ENCODE data around the gene FAM13A.

The FAM13A gene

DNA sequence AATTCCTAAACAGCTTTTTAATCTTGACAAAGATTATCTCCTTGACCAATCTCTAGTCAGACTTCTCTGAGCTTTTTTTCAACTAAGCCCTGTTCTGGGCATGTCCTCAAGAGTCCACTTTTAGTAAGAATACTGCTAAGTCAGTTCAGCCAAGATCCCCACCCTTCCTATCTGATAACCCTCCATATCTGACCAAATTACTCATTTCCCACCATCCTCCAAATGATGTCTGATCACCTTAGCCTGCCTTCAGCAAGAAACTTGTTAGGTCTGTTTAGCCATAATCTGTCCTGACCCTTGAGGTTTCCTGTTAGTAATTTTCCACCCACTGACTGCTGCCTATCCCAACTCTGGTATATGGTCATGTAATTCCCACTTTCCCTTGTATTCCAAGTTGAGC, 65.2 kb downstream of the FAM13A start:
- Histone ChIP-seq H3K9me3 (ENCODE audit: insufficient read depth, low read length) (no peaks in the 10 kb centered on the region), H3K4me2 (ENCODE audit: low read depth, low read length, poor library complexity, severe bottlenecking) (no peak overlapping the region), H3F3A (ENCODE audit: insufficient read depth) (no peaks in the 10 kb centered on the region), H3K9ac (ENCODE audit: low read length) (no peak overlapping the region), H3K79me2 (ENCODE audit: insufficient read depth, low read length) (no peaks in the 10 kb centered on the region), H3K4me3 (ENCODE audit: insufficient read depth, low read length, poor library complexity, severe bottlenecking) (no peak overlapping the region), H4K20me1 (ENCODE audit: low read depth, low read length) (no peaks in the 10 kb centered on the region), H3K36me3 (ENCODE audit: low read length) (no peaks in the 10 kb centered on the region), H3K27ac (ENCODE audit: low read depth, low read length) (no peak overlapping the region), H3K9me2 (replicated peaks; ENCODE audit: insufficient read depth, low read length) (no peaks in the 10 kb centered on the region), H3K27me3 (ENCODE audit: low read length) (no peaks in the 10 kb centered on the region), H2AFZ (ENCODE audit: low read depth, low read length, severe bottlenecking) (no peak overlapping the region)
- TF ChIP-seq, protein P1, sequence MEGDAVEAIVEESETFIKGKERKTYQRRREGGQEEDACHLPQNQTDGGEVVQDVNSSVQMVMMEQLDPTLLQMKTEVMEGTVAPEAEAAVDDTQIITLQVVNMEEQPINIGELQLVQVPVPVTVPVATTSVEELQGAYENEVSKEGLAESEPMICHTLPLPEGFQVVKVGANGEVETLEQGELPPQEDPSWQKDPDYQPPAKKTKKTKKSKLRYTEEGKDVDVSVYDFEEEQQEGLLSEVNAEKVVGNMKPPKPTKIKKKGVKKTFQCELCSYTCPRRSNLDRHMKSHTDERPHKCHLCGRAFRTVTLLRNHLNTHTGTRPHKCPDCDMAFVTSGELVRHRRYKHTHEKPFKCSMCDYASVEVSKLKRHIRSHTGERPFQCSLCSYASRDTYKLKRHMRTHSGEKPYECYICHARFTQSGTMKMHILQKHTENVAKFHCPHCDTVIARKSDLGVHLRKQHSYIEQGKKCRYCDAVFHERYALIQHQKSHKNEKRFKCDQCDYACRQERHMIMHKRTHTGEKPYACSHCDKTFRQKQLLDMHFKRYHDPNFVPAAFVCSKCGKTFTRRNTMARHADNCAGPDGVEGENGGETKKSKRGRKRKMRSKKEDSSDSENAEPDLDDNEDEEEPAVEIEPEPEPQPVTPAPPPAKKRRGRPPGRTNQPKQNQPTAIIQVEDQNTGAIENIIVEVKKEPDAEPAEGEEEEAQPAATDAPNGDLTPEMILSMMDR (IDR thresholded peaks at IDR 0.05; ENCODE audit: insufficient read depth, low read length, poor library complexity, severe bottlenecking): no peak
- no peak for TF ChIP-seq EZH2phosphoT487 (conservative IDR thresholded peaks at IDR 0.05; ENCODE audit: low read length)

DNA sequence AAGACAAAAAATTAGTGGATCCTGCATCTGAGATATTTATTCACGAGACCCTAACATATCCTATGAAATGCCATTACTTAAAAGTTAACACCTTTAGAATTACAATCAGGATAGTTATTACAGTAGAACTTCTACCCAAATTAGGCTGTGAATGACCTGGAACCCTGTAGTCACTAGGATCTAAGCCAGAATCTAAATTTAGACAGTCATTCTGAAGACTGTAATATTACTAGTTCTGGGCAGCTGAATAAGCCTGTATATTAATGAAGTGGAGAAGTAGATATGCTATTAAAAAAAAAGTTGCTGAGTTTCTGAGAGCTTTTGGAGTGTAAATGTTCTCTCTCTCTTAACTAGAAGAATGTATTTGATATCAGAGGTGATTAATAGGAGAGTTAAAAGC, 67.0 kb downstream of the FAM13A start:
- Histone ChIP-seq H2AFZ (ENCODE audit: low read depth, low read length, severe bottlenecking) (no peak overlapping the region), H4K20me1 (ENCODE audit: low read depth, low read length) (no peaks in the 10 kb centered on the region), H3K9me2 (replicated peaks; ENCODE audit: insufficient read depth, low read length) (no peaks in the 10 kb centered on the region), H3K9ac (ENCODE audit: low read length) (no peak overlapping the region), H3K36me3 (ENCODE audit: low read length) (no peaks in the 10 kb centered on the region), H3K9me3 (ENCODE audit: insufficient read depth, low read length) (no peaks in the 10 kb centered on the region), H3K27me3 (ENCODE audit: low read length) (no peaks in the 10 kb centered on the region), H3K27ac (ENCODE audit: low read depth, low read length) (no peak overlapping the region), H3K79me2 (ENCODE audit: insufficient read depth, low read length) (no peaks in the 10 kb centered on the region), H3K4me3 (ENCODE audit: insufficient read depth, low read length, poor library complexity, severe bottlenecking) (no peak overlapping the region), H3K4me2 (ENCODE audit: low read depth, low read length, poor library complexity, severe bottlenecking) (no peak overlapping the region), H3F3A (ENCODE audit: insufficient read depth) (no peaks in the 10 kb centered on the region)
- no peak for TF ChIP-seq EZH2phosphoT487 (conservative IDR thresholded peaks at IDR 0.05; ENCODE audit: low read length)
- TF ChIP-seq, protein P1 (IDR thresholded peaks at IDR 0.05; ENCODE audit: insufficient read depth, low read length, poor library complexity, severe bottlenecking): no peak

DNA sequence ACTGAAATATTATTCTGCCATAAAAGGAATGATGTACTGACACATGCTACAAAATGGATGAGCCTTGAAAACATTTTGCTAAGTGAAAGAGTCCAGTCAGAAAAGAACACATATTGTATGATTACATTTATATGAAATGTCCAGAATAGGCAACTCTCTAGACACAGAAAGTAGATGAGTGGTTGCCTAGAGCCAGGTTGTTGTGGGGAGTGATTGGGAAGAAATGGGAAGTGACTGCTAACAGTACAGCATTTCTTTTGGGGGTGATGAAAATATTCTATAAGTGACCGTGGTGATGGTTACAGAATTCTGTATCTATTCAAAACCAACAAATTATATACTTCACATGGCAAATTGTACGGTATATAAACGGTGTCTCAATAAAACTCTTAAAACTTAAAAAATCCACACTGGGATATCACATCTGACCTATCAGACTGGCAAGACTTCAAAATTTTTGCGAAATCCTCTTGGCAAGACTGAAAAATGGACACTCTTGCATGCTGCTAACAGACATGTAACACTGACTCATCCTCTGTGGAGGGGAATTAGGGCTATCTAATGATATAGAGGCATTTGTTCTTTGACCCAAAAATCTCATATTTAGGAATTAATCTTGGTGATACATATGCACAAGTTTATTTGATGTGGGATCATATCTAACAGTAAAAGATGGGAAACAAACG, 71.8 kb downstream of the FAM13A start:
- Histone ChIP-seq H3K9ac (ENCODE audit: low read length) (no peak overlapping the region), H3K36me3 (ENCODE audit: low read length) (no peaks in the 10 kb centered on the region), H3K27me3 (ENCODE audit: low read length) (no peaks in the 10 kb centered on the region), H3K4me3 (ENCODE audit: insufficient read depth, low read length, poor library complexity, severe bottlenecking) (no peak overlapping the region), H3K27ac (ENCODE audit: low read depth, low read length) (no peak overlapping the region), H3K79me2 (ENCODE audit: insufficient read depth, low read length) (no peaks in the 10 kb centered on the region), H3K9me3 (ENCODE audit: insufficient read depth, low read length) (no peaks in the 10 kb centered on the region), H3K9me2 (replicated peaks; ENCODE audit: insufficient read depth, low read length) (no peaks in the 10 kb centered on the region), H3F3A (ENCODE audit: insufficient read depth) (no peaks in the 10 kb centered on the region), H2AFZ (ENCODE audit: low read depth, low read length, severe bottlenecking) (no peak overlapping the region), H4K20me1 (ENCODE audit: low read depth, low read length) (no peaks in the 10 kb centered on the region), H3K4me2 (ENCODE audit: low read depth, low read length, poor library complexity, severe bottlenecking) (no peak overlapping the region)
- no peak for TF ChIP-seq EZH2phosphoT487 (conservative IDR thresholded peaks at IDR 0.05; ENCODE audit: low read length)
- TF ChIP-seq, protein P1 (IDR thresholded peaks at IDR 0.05; ENCODE audit: insufficient read depth, low read length, poor library complexity, severe bottlenecking): no peak
